Stimulated activated CD8-positive, alpha-beta memory T cell treated with anti-CD3 and anti-CD28 coated beads, Interleukin-15, amount 100 ng/mL, for 48 hours (primary cell): ENCODE results near the gene PGF.

Experiments
- DNase-seq, 2 donors: peaks; one replicate each; pipeline ENCODE4 v3.0.0-alpha.2; 2020; ENCODE audit warnings: low read depth in 2 of 2

Gene PGF

DNA sequence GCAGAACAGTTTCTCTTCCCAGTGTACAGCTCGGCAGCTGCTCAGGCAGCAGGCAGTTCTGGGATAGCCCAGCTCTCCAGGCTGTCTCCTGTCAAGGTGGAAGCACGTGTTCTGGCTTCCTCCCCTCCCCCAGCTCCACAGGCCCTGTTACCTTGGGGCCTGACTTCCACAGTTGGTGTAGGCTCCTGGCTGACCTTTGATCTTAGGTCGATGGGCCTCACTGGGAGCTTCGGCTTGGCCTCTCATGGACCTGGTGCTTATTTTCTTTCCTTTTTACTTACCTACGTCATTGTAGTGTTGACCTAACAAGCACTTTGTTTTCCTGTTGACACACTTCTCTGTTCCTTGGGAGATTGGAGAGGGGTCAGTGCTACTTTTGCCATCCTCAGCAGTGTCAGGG is 56.7 kb downstream of the PGF start:
- DNase-seq, result no peak

DNA sequence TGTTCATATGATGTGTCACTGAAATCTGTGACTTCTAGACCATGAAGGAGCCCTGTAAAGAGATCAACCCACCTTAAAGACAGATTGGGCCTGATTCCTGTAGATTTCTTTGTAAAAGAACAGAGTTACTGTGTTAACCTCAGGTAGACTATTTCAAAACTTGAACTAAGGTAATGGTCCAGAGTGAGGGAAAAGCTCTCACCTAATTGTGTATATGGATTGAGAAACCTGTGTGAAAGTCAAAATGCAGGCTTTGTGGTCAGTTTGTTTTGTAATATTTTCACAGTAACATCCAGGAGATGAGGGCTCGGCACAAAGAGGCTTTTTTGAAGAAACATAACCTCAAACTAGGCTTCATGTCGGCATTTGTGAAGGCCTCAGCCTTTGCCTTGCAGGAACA is 57.3 kb downstream of the PGF start:
- DNase-seq, result no peak

DNA sequence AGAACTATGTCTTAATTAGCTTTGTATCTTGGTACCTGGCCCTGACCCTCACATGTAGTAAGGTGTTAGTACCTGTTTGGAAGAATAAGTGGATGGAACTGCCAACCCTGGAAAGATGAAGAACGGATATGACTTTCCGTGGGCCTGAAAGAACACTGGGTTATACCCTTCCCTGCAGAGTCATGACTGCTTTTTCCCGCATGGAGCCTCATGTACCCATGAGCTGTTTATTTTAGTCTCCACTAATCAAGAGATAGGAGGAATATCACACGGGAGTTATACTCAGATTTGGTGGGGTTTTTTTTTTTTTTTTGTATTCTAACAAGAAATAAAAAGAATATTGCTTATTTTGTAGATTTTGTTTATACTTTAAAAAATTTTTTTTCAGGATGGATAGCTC is 57.8 kb downstream of the PGF start:
- DNase-seq, result no peak

DNA sequence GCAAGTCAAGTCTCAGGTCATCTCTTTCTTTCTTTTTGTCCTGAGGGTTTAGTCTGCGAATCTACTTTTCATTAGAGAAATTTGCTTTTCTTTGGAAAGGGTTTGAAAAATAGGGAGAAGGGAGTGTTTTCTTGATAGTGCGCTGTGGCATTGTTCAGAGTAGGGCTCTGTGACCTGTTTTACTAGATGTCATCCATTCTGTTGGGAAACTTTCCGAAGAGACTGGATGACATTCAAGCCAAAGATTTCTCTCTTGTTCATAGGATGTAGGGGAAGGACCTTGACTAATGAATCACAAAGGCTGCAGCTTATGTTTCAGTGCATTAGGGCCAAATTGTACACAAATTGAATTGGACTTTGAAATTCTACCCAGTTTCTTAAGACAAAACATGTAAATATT is 59.0 kb downstream of the PGF start:
- DNase-seq, result no peak

DNA sequence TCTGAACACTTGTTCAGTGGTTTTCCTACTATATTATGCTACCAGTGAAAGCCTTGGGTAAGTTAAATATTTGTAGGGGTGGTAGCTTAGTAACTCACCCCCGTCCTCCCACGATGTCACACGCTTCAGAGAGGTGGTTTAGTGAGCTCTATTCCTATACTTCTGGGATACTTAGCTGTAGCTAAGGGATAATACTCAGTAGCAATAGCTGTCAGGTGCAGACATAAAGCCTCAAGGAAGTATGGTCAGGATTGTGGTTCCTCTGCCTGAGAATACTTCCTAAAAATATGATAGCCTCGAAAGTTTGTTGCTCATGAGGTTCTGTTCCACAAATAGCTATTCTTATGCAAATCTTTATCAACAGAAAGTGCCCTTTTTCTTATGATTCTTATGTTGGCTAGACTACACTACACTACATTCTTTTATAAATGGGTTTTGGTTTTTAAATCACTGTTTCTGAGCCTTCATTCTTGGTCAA is 61.7 kb downstream of the PGF start:
- DNase-seq, result no peak

DNA sequence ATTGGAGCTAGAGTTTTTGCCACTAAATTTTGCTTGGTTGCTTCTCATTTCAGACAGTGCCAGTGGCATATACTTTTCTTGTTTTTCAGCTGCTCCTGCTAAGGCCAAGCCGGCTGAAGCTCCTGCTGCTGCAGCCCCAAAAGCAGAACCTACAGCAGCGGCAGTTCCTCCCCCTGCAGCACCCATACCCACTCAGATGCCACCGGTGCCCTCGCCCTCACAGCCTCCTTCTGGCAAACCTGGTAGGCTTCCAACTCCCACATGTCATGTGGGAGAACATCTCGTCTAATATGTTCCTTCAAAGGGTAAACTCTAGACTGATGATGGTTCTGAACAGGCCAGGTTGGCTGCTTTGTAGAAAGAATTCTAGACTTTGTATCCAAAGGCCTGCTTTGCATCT is 62.7 kb downstream of the PGF start:
- DNase-seq, result no peak

DNA sequence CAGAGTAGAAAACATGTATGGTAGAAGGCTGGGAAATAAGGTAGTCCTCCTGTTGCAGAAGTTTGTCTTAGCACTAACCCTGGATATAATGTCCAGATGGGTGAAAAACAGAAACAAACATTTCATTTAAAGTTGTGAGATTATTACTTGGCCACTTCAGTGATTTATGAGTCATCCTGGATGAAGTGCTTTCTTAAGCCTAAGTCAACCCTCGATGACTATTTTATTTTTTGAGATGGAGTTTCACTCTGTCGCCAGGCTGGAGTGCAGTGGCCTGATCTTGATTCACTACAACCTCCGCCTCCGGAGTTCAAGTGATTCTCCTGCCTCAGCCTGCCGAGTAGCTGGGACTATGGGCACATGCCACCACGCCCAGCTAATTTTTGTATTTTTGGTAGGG is 63.5 kb downstream of the PGF start:
- no peak for DNase-seq
